Karpas-422 (cell line): Measurements from ENCODE around the gene XYLT1. TPM values are rescaled to one million over a fixed set of nuclear protein-coding genes. Genes with fewer than 3 reads are reported as not detected.

Experiments
- DNase-seq: peaks from one replicate; pipeline ENCODE4 v3.0.0-alpha.2; 2015
- H2AFZ ChIP-seq: fragments of 200-600 bp; sonication (generic); 2 replicates; pipeline ENCODE4 v1.6.1; 2014; ENCODE audit warnings: antibody characterized with exemption, low read length, mixed read lengths
- H3K27ac ChIP-seq: fragments of 200-600 bp; sonication (generic); 2 replicates; pipeline ENCODE4 v1.5.1; 2014; ENCODE audit warnings: mild to moderate bottlenecking, low read length, moderate library complexity
- H3K27me3 ChIP-seq: fragments of 200-600 bp; sonication (generic); 2 replicates; pipeline ENCODE4 v1.6.1; 2014; ENCODE audit warnings: low read length, mixed read lengths
- H3K36me3 ChIP-seq: fragments of 200-600 bp; sonication (generic); 2 replicates; pipeline ENCODE4 v1.6.1; 2014; ENCODE audit warnings: low read length, mixed read lengths; ENCODE audit not compliant: insufficient read depth
- H3K4me1 ChIP-seq: fragments of 200-600 bp; sonication (generic); 2 replicates; pipeline ENCODE4 v1.6.1; 2014; ENCODE audit warnings: mild to moderate bottlenecking, low read length, mixed read lengths
- H3K4me2 ChIP-seq: fragments of 200-600 bp; sonication (generic); 2 replicates; pipeline ENCODE4 v1.6.1; 2014; ENCODE audit warnings: low read length, low read depth, mild to moderate bottlenecking; ENCODE audit not compliant: poor library complexity, severe bottlenecking
- H3K4me3 ChIP-seq: fragments of 200-600 bp; sonication (generic); 2 replicates; pipeline ENCODE4 v1.5.1; 2014; ENCODE audit warnings: mild to moderate bottlenecking, antibody characterized with exemption, low read length, mixed read lengths
- H3K79me2 ChIP-seq: fragments of 200-600 bp; sonication (generic); 2 replicates; pipeline ENCODE4 v1.6.1; 2014; ENCODE audit warnings: mild to moderate bottlenecking, low read length, mixed read lengths
- H3K9ac ChIP-seq: fragments of 200-600 bp; sonication (generic); 2 replicates; pipeline ENCODE4 v1.6.0; 2014; ENCODE audit warnings: low read length
- H3K9me2 ChIP-seq: fragments of 200-600 bp; sonication (generic), shearing (Covaris generic); replicated peaks from 2 replicates; pipeline ENCODE4 v1.6.0; 2014; ENCODE audit warnings: mild to moderate bottlenecking, low read length, moderate library complexity; ENCODE audit not compliant: insufficient read depth
- H3K9me3 ChIP-seq: fragments of 300-700, 200-600 bp; sonication (generic); 2 replicates; pipeline ENCODE4 v1.6.1; 2014; ENCODE audit warnings: low read length, mixed read lengths
- H4K20me1 ChIP-seq: fragments of 200-600 bp; sonication (generic); 2 replicates; pipeline ENCODE4 v1.6.1; 2014; ENCODE audit warnings: mild to moderate bottlenecking, antibody characterized with exemption, low read length, low read depth; ENCODE audit not compliant: insufficient read depth
- total RNA-seq: library from RNA; depleted of rRNA; stranded (reverse); fragments of >200 nt; shearing (Covaris generic); gene quantifications from 2 replicates; pipeline ENCODE4 v1.2.3, GENCODE V29; 2014; ENCODE audit warnings: low replicate concordance

The XYLT1 gene
- total RNA-seq, 1 experiment from 2014 or later = 11.8 TPM

GRCh38 chr16:17382949-17383863 is 87.6 kb downstream of the XYLT1 start:
- Histone ChIP-seq H3K27ac (no peak overlapping the region), H3K79me2 (0 out of 2 replicates have a peak, but pooled peaks cover 3% of the 10 kb centered on the region), H3K4me2 (no peak overlapping the region), H3K27me3 (no peaks in the 10 kb centered on the region), H4K20me1 (peaks cover 59% of the 10 kb centered on the region), H2AFZ (no peak overlapping the region), H3K9me3 (no peaks in the 10 kb centered on the region), H3K36me3 (no peaks in the 10 kb centered on the region), H3K4me1 (peaks cover 9% of the 10 kb centered on the region), H3K4me3 (no peak overlapping the region), H3K9ac (no peak overlapping the region), H3K9me2 (no peaks in the 10 kb centered on the region)
- no peak for DNase-seq

GRCh38 chr16:17382514-17382913 is 88.2 kb downstream of the XYLT1 start:
- Histone ChIP-seq H3K27ac (no peak overlapping the region), H3K4me1 (peaks cover 16% of the 10 kb centered on the region), H4K20me1 (peaks cover 65% of the 10 kb centered on the region), H3K36me3 (no peaks in the 10 kb centered on the region), H3K9me3 (no peaks in the 10 kb centered on the region), H3K27me3 (no peaks in the 10 kb centered on the region), H2AFZ (no peak overlapping the region), H3K9me2 (no peaks in the 10 kb centered on the region), H3K79me2 (0 out of 2 replicates have a peak, but pooled peaks cover 4% of the 10 kb centered on the region), H3K4me2 (no peak overlapping the region), H3K9ac (no peak overlapping the region), H3K4me3 (no peak overlapping the region)
- DNase-seq = no peak

GRCh38 chr16:17381784-17382183 is 89.0 kb downstream of the XYLT1 start:
- peaks cover 16% of the 10 kb centered on the region for H3K4me1 ChIP-seq

GRCh38 chr16:17380613-17381012 is 90.1 kb downstream of the XYLT1 start:
- Histone ChIP-seq H3K4me2 (no peak overlapping the region), H4K20me1 (peaks cover 62% of the 10 kb centered on the region), H3K9ac (no peak overlapping the region), H2AFZ (no peak overlapping the region), H3K4me3 (no peak overlapping the region), H3K27me3 (no peaks in the 10 kb centered on the region), H3K9me3 (no peaks in the 10 kb centered on the region), H3K36me3 (no peaks in the 10 kb centered on the region), H3K27ac (no peak overlapping the region), H3K4me1 (peaks cover 25% of the 10 kb centered on the region), H3K9me2 (no peaks in the 10 kb centered on the region), H3K79me2 (0 out of 2 replicates have a peak, but pooled peaks cover 4% of the 10 kb centered on the region)
- DNase-seq = no peak

More at GRCh38 chr16:17381784-17382183, 89.0 kb downstream of the XYLT1 start:
- Histone ChIP-seq H3K9ac (no peak overlapping the region), H3K79me2 (0 out of 2 replicates have a peak, but pooled peaks cover 4% of the 10 kb centered on the region), H3K4me3 (no peak overlapping the region), H2AFZ (no peak overlapping the region), H3K4me2 (no peak overlapping the region), H3K27ac (no peak overlapping the region), H3K9me3 (no peaks in the 10 kb centered on the region), H3K9me2 (no peaks in the 10 kb centered on the region), H3K27me3 (no peaks in the 10 kb centered on the region), H4K20me1 (peaks cover 64% of the 10 kb centered on the region), H3K36me3 (no peaks in the 10 kb centered on the region)
- DNase-seq = no peak

- Histone ChIP-seq H3K4me1 (peaks cover 27% of the 10 kb centered on the region), H3K27me3 (no peaks in the 10 kb centered on the region), H3K27ac (no peak overlapping the region), H2AFZ (no peak overlapping the region), H3K79me2 (0 out of 2 replicates have a peak, but pooled peaks cover 4% of the 10 kb centered on the region), H3K9ac (no peak overlapping the region), H3K4me3 (no peak overlapping the region), H4K20me1 (peaks cover 62% of the 10 kb centered on the region), H3K36me3 (no peaks in the 10 kb centered on the region), H3K4me2 (no peak overlapping the region), H3K9me2 (no peaks in the 10 kb centered on the region), H3K9me3 (no peaks in the 10 kb centered on the region)
- no peak for DNase-seq
These were observed 91.6 kb downstream of the XYLT1 start for GRCh38 chr16:17379121-17379571.

GRCh38 chr16:17377360-17378324 is 93.1 kb downstream of the XYLT1 start:
- Histone ChIP-seq H3K79me2 (0 out of 2 replicates have a peak, but pooled peaks cover 4% of the 10 kb centered on the region), H2AFZ (no peak overlapping the region), H3K9me3 (no peaks in the 10 kb centered on the region), H3K27me3 (no peaks in the 10 kb centered on the region), H3K9ac (0 out of 2 replicates have a peak overlapping the region, but pooled peaks have one; percentile 7), H4K20me1 (peaks cover 65% of the 10 kb centered on the region), H3K9me2 (no peaks in the 10 kb centered on the region), H3K4me2 (no peak overlapping the region), H3K36me3 (no peaks in the 10 kb centered on the region), H3K4me1 (peaks cover 27% of the 10 kb centered on the region), H3K4me3 (no peak overlapping the region), H3K27ac (no peak overlapping the region)
- no peak for DNase-seq

GRCh38 chr16:17375461-17376304 is 95.1 kb downstream of the XYLT1 start:
- no peaks in the 10 kb centered on the region for H3K9me3 ChIP-seq
- no peaks in the 10 kb centered on the region for H3K27me3 ChIP-seq
- no peak overlapping the region for H3K4me3 ChIP-seq
- H3K36me3 ChIP-seq = no peaks in the 10 kb centered on the region
- no peaks in the 10 kb centered on the region for H3K9me2 ChIP-seq
- no peak overlapping the region for H3K4me2 ChIP-seq
- H3K79me2 ChIP-seq = 0 out of 2 replicates have a peak, but pooled peaks cover 4% of the 10 kb centered on the region
- no peak overlapping the region for H3K27ac ChIP-seq
- DNase-seq = peak; percentile 54
- peaks cover 65% of the 10 kb centered on the region for H4K20me1 ChIP-seq
- H2AFZ ChIP-seq = no peak overlapping the region
- H3K4me1 ChIP-seq = peaks cover 40% of the 10 kb centered on the region
- no peak overlapping the region for H3K9ac ChIP-seq
